Inferior parietal cortex (tissue), 1 donor: Measurements from ENCODE around the gene FAM53A.
A peak's percentile ranks its signal among the peaks of the same experiment; 100 is the strongest.

Experiments
- DNase-seq: peaks from one replicate; pipeline ENCODE4 v3.0.0-alpha.2; 2016; ENCODE audit errors: extremely low spot score

Gene FAM53A

GRCh38 chr4:1592709-1593417 is 91.2 kb downstream of the FAM53A start:
- DNase-seq: no peak

- no peak for DNase-seq
These were observed 91.9 kb downstream of the FAM53A start for GRCh38 chr4:1592068-1592708.

- no peak for DNase-seq
These were observed 93.0 kb downstream of the FAM53A start for GRCh38 chr4:1591107-1591506.

GRCh38 chr4:1590244-1590643 is 93.9 kb downstream of the FAM53A start:
- DNase-seq: peak; percentile 2
